Neural cell (in vitro differentiated cells): ENCODE results near the gene PPM1L. TPM values are rescaled to one million over a fixed set of nuclear protein-coding genes. Genes with fewer than 3 reads are reported as not detected.

Source experiments
- H2AFZ ChIP-seq: fragments of 200-600, 300-800 bp; sonication (generic), shearing (Covaris generic); 2 replicates; pipeline ENCODE4 v1.6.0; 2014; ENCODE audit warnings: low read depth, mild to moderate bottlenecking, antibody characterized with exemption, low read length, moderate library complexity
- H3F3A ChIP-seq: fragments of 200-600 bp; shearing (Covaris generic); 2 replicates; pipeline ENCODE4 v1.6.1; 2016; ENCODE audit warnings: mild to moderate bottlenecking, moderate library complexity, mixed read lengths, antibody characterized with exemption, low read length; ENCODE audit not compliant: insufficient read depth, poor library complexity, severe bottlenecking
- H3K27ac ChIP-seq: fragments of 200-600, 300-800 bp; sonication (generic), shearing (Covaris generic); 2 replicates; pipeline ENCODE4 v1.5.1; 2014; ENCODE audit warnings: mild to moderate bottlenecking, low read length, moderate library complexity
- H3K27me3 ChIP-seq: fragments of 300-800, 200-600 bp; sonication (generic), shearing (Covaris generic); 2 replicates; pipeline ENCODE4 v1.6.0; 2014; ENCODE audit warnings: mild to moderate bottlenecking, low read depth, low read length, moderate library complexity; ENCODE audit not compliant: insufficient read depth
- H3K36me3 ChIP-seq: fragments of 300-800, 200-600 bp; sonication (generic), shearing (Covaris generic); 2 replicates; pipeline ENCODE4 v1.5.1; 2014; ENCODE audit warnings: mild to moderate bottlenecking, antibody characterized with exemption, low read length, moderate library complexity; ENCODE audit not compliant: insufficient read depth
- H3K4me2 ChIP-seq: fragments of 300-800, 200-600 bp; sonication (generic), shearing (Covaris generic); 2 replicates; pipeline ENCODE4 v1.6.0; 2014; ENCODE audit warnings: mild to moderate bottlenecking, low read length
- H3K4me3 ChIP-seq: fragments of 300-800, 200-600 bp; sonication (generic), shearing (Covaris generic); 2 replicates; pipeline ENCODE4 v1.5.1; 2014; ENCODE audit warnings: mild to moderate bottlenecking, low read length, moderate library complexity
- H3K79me2 ChIP-seq: fragments of 200-600 bp; shearing (Covaris generic); replicated peaks from 2 replicates; pipeline ENCODE4 v1.6.0; 2014; ENCODE audit warnings: mild to moderate bottlenecking, low read length, moderate library complexity; ENCODE audit not compliant: insufficient read depth
- H3K9ac ChIP-seq: fragments of 300-800, 200-600 bp; sonication (generic), shearing (Covaris generic); 2 replicates; pipeline ENCODE4 v1.6.1; 2016; ENCODE audit warnings: mild to moderate bottlenecking, low read length, mixed read lengths
- H3K9me2 ChIP-seq: fragments of 200-600 bp; shearing (Covaris generic); 2 replicates; pipeline ENCODE4 v1.6.1; 2016; ENCODE audit warnings: mild to moderate bottlenecking, low read length, mixed read lengths; ENCODE audit not compliant: insufficient read depth
- H3K9me3 ChIP-seq: fragments of 200-600, 300-800 bp; sonication (generic), shearing (Covaris generic); 2 replicates; pipeline ENCODE4 v1.6.1; 2016; ENCODE audit warnings: mild to moderate bottlenecking, mixed run types, low read length, moderate library complexity, mixed read lengths
- H4K20me1 ChIP-seq: fragments of 200-600 bp; shearing (Covaris generic); 2 replicates; pipeline ENCODE4 v1.6.1; 2016; ENCODE audit warnings: mild to moderate bottlenecking, mixed run types; ENCODE audit not compliant: insufficient read depth
- CTCF ChIP-seq: fragments of 450-650 bp; IDR thresholded peaks from 2 replicates; pipeline ENCODE4 v1.5.1; 2014; ENCODE audit warnings: antibody characterized with exemption, mild to moderate bottlenecking, moderate library complexity; ENCODE audit not compliant: poor library complexity, severe bottlenecking
- EP300 ChIP-seq: fragments of 450-650 bp; conservative IDR thresholded peaks from 2 replicates; pipeline ENCODE4 v1.6.1; 2014; ENCODE audit warnings: antibody characterized with exemption, mild to moderate bottlenecking, moderate library complexity; ENCODE audit not compliant: poor library complexity, severe bottlenecking
- EZH2 ChIP-seq: fragments of 200-600, 300-800 bp; shearing (Covaris generic), sonication (generic); IDR thresholded peaks from 2 replicates; pipeline ENCODE4 v1.6.1; 2014; ENCODE audit warnings: antibody characterized with exemption, low read length, borderline replicate concordance, mild to moderate bottlenecking; ENCODE audit not compliant: insufficient read depth, poor library complexity, severe bottlenecking
- MXI1 ChIP-seq: fragments of 450-650 bp; conservative IDR thresholded peaks from 2 replicates; pipeline ENCODE4 v1.6.1; 2014; ENCODE audit warnings: antibody characterized with exemption, mild to moderate bottlenecking; ENCODE audit not compliant: poor library complexity, severe bottlenecking
- POLR2AphosphoS5 ChIP-seq: IDR thresholded peaks from 2 replicates; pipeline ENCODE4 v1.6.1; 2012
- RAD21 ChIP-seq: fragments of 450-650 bp; conservative IDR thresholded peaks from 2 replicates; pipeline ENCODE4 v1.6.1; 2014; ENCODE audit warnings: antibody characterized with exemption, mild to moderate bottlenecking, moderate library complexity
- REST ChIP-seq: IDR thresholded peaks from 2 replicates; pipeline ENCODE4 v1.6.1; 2012; ENCODE audit warnings: borderline replicate concordance
- SMC3 ChIP-seq: fragments of 450-650 bp; conservative IDR thresholded peaks from 2 replicates; pipeline ENCODE4 v1.6.1; 2014; ENCODE audit warnings: antibody characterized with exemption, mild to moderate bottlenecking, moderate library complexity; ENCODE audit not compliant: poor library complexity
- TAF1 ChIP-seq: IDR thresholded peaks from 2 replicates; pipeline ENCODE4 v1.6.1; 2012; ENCODE audit warnings: low read depth
- polyA plus RNA-seq: library from polyadenylated mRNA; depleted of rRNA; stranded (reverse); fragments of >200 nt; gene quantifications from 2 replicates; pipeline ENCODE4 v1.2.3, GENCODE V29; 2014

The PPM1L gene
- polyA plus RNA-seq, 1 donor from 2014 or later: 24.9 TPM

GRCh38 chr3:161067335-161067734, 311.3 kb downstream of the PPM1L start:
- Histone ChIP-seq H3K9me3 (no peaks in the 10 kb centered on the region), H4K20me1 (no peaks in the 10 kb centered on the region), H3K27me3 (no peaks in the 10 kb centered on the region), H3K36me3 (no peaks in the 10 kb centered on the region), H3K27ac (no peak overlapping the region), H3K79me2 (no peaks in the 10 kb centered on the region), H3F3A (no peaks in the 10 kb centered on the region), H3K9me2 (no peaks in the 10 kb centered on the region), H3K9ac (no peak overlapping the region), H3K4me2 (no peak overlapping the region), H3K4me3 (no peak overlapping the region), H2AFZ (no peak overlapping the region)
- TF ChIP-seq CTCF: no peak

- Histone ChIP-seq H3K9me2 (no peaks in the 10 kb centered on the region), H3K9ac (no peak overlapping the region), H3K4me2 (no peak overlapping the region), H3F3A (no peaks in the 10 kb centered on the region), H3K27me3 (no peaks in the 10 kb centered on the region), H3K79me2 (no peaks in the 10 kb centered on the region), H2AFZ (no peak overlapping the region), H3K9me3 (no peaks in the 10 kb centered on the region), H3K27ac (no peak overlapping the region), H3K4me3 (no peak overlapping the region), H3K36me3 (no peaks in the 10 kb centered on the region), H4K20me1 (no peaks in the 10 kb centered on the region)
- TF ChIP-seq EP300 (no peak), RAD21 (no peak), SMC3 (no peak), POLR2AphosphoS5 (no peak), CTCF (no peak), TAF1 (no peak), MXI1 (no peak), EZH2 (no peak), REST (no peak)
These were observed 313.6 kb downstream of the PPM1L start for GRCh38 chr3:161069511-161070251.
